Left lung (tissue), 10 donors: ENCODE results near the gene CHML. TPM values are rescaled to one million over a fixed set of nuclear protein-coding genes. Genes with fewer than 3 reads are reported as not detected.

Source experiments
- ATAC-seq: fragments of 200-7000 bp; cut with Tn5 transposase; one replicate; pipeline ENCODE4 v1.9.1; 2020; ENCODE audit warnings: moderate library complexity
- DNase-seq, 4 donors: peaks; one replicate each; pipeline ENCODE4 v3.0.0-alpha.2; 2013 to 2020
- H3K27ac ChIP-seq, 2 donors: fragments of 200-600 bp; sonication (generic) in 1 of 2; one replicate each; pipeline versions ENCODE4 v1.5.0 to v1.8.0; 2020 to 2021
- H3K27me3 ChIP-seq, 2 donors: fragments of 200-600 bp; sonication (generic) in 1 of 2; one replicate each; pipeline versions ENCODE4 v1.5.0 to v1.8.0; 2020 to 2021
- H3K36me3 ChIP-seq, 2 donors: fragments of 200-600 bp; sonication (generic) in 1 of 2; one replicate each; pipeline versions ENCODE4 v1.5.0 to v1.8.0; 2020 to 2021
- H3K4me1 ChIP-seq, 2 donors: fragments of 200-600 bp; one replicate each; pipeline ENCODE4 v1.8.0; 2021
- H3K4me3 ChIP-seq, 2 donors: fragments of 200-600 bp; sonication (generic) in 1 of 2; one replicate each; pipeline versions ENCODE4 v1.5.0 to v1.8.0; 2020 to 2021; ENCODE audit warnings: mild to moderate bottlenecking in 1 of 2
- H3K9me3 ChIP-seq, 2 donors: fragments of 200-600 bp; sonication (generic) in 1 of 2; one replicate each; pipeline versions ENCODE4 v1.5.0 to v1.8.0; 2020 to 2021
- CTCF ChIP-seq, 2 donors: fragments of 200-600 bp; sonication (generic) in 1 of 2; IDR thresholded peaks; one replicate each; pipeline versions ENCODE4 v1.5.0 to v1.8.0; 2021; ENCODE audit warnings: antibody characterized with exemption in 2 of 2
- intact Hi-C, 2 donors: fragments of 100-400 bp; cut with DNase I; formaldehyde crosslinking; loops; one replicate each; pipeline versions ENCODE4 v1.11.2 to v1.14.2; 2022
- polyA plus RNA-seq, 6 donors: library from polyadenylated mRNA; unstranded; fragments of 120-200 nt; gene quantifications; one replicate each; pipeline ENCODE4 v1.2.1, GENCODE V29; 2013; ENCODE audit not compliant: insufficient read length in 6 of 6
- total RNA-seq, 2 donors: library from RNA; stranded (reverse); fragmentation: NEBNext Ultra II Directional; extraction: Animal tissue kit (Norgen Biotek cat#: 25700); gene quantifications; one replicate each; pipeline ENCODE4 v1.2.1, GENCODE V29; 2021
- donor health status: DM: no; HTN: yes; CAD: no.
- donor health status: DM: no; HTN: no; CAD: no.

Gene CHML
- total and polyA plus RNA-seq, 8 donors: 9.8 to 27.6 (median 22.2) TPM

- ATAC-seq (no peak), DNase-seq (no peak)
- H3K4me1 ChIP-seq: no peaks in the 10 kb centered on the region
- no peak overlapping the region for H3K4me3 ChIP-seq
- intact Hi-C loops: no loop called here
- peaks cover 0 to 15% of the 10 kb centered on the region in 2 donors for H3K36me3 ChIP-seq
- H3K27me3 ChIP-seq: no peaks in the 10 kb centered on the region
- H3K27ac ChIP-seq: no peak overlapping the region
- H3K9me3 ChIP-seq: no peaks in the 10 kb centered on the region
- no peak for TF ChIP-seq CTCF (IDR thresholded peaks at IDR 0.05)
Observed at GRCh38 chr1:241590719-241591118, 49.5 kb downstream of the CHML start.

Other genes with a start within 250 kb of the CHML start
- 10 to 100 TPM; 49.8 to 60.1 TPM for gene FH, start 120.6 kb downstream of the CHML start, total RNA-seq
- gene FH, start 120.6 kb downstream of the CHML start, polyA plus RNA-seq: 10 to 100 TPM; 54.5 to 60.6 (median 56.8) TPM
- gene KMO, start 108.0 kb downstream of the CHML start, total RNA-seq: 10 to 100 TPM in 1 of 2 donors, 1 to 10 TPM in 1; 5.9 to 10.7 TPM
- under 1 TPM; 0.17 to 0.54 (median 0.38) TPM for gene KMO, start 108.0 kb downstream of the CHML start, polyA plus RNA-seq
- 10 to 100 TPM; 16.9 to 27.3 TPM for gene OPN3, start within 50 bp of the CHML start, total RNA-seq
- gene OPN3, start within 50 bp of the CHML start, polyA plus RNA-seq: 10 to 100 TPM; 18.4 to 28.4 (median 23.4) TPM
- not detected for gene WDR64, start 11.9 kb upstream of the CHML start, total RNA-seq
- gene WDR64, start 11.9 kb upstream of the CHML start, polyA plus RNA-seq: under 1 TPM in 5 of 6 donors, not detected in 1; 0.17 to 0.33 (median 0.28) TPM
- 1 to 10 TPM; 4.0 to 5.6 TPM for gene EXO1, start 207.8 kb upstream of the CHML start, total RNA-seq
- gene EXO1, start 207.8 kb upstream of the CHML start, polyA plus RNA-seq: 10 to 100 TPM in 4 of 6 donors, 1 to 10 TPM in 2; 9.2 to 16.2 (median 13.4) TPM